A204.1 (cell line): ENCODE data around the gene MYCBPAP.

ENCODE experiments used
- FAIRE-seq: peaks from 2 replicates; lab custom pipeline; 2012; peaks lifted over from hg19 to GRCh38; lab: Jason Lieb, UNC

MYCBPAP gene

DNA sequence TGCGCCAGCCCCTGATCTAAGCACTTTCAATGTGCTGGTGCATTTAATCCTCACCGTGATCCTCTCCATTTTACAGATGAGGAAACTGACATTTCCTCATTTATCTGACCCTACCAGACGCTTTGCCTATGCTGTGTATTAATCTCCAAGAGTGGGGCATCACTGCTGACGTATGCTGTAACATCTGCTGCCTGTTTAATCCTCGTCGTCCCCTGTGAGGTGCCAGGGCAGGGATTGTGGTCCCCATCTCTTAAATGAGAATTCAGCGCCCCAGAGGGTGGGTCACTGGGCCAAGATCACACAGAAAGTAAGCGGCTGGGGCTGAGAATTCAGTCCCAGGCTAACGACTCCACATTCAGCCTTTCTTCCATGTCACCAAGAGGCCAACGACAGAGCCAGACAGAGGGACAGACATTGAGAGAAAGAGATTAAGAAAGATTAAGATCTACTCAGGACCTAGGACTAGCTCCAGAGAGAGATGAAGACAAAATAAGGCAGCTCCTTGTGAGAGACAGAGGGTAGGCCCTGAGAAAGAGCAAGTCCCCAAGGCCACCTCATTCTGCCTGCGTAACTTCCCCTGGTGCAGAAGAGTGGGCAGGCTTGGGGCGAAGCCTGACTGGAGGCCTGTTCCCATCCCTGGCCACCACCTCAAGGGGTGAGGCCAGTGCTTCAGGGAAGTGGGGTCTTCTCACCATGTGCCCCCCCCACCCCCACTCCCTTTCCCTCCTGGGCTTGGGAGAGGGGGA is 65.8 kb downstream of the MYCBPAP start:
- FAIRE-seq: no peak

DNA sequence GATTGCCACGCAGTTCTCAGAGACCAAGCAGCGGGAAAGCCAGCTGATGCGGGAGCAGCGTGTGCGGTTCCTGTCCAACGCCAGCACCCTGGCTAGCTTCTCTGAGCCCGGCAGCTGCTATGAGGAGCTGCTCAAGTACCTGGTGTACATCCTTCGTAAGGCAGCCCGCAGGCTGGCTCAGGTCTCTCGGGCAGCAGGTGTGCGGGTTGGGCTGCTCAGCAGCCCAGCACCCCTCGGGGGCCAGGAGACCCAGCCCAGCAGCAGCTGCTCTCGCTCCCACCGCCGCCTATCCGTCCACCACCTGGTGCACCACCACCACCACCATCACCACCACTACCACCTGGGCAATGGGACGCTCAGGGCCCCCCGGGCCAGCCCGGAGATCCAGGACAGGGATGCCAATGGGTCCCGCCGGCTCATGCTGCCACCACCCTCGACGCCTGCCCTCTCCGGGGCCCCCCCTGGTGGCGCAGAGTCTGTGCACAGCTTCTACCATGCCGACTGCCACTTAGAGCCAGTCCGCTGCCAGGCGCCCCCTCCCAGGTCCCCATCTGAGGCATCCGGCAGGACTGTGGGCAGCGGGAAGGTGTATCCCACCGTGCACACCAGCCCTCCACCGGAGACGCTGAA is 67.5 kb downstream of the MYCBPAP start:
- no peak for FAIRE-seq

DNA sequence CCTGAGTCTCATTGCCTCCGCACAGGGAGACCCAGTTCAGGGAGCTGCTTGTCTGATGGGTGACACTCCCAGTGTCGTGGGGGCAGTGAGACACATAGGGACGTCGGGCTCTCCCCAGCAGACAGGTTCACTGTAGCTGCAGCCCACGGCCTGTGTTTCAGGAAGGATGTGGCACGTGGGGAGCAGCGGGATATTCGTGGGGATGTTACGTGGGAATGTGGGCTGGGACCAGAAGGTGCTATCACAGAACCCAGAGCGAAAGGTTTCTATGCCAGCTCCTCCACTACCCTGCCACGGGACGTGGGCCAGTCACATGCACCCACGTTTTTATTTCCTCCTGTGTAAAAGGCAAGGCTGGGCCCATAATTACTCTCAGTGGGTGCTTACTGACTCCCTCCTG is 68.6 kb downstream of the MYCBPAP start:
- FAIRE-seq: no peak

DNA sequence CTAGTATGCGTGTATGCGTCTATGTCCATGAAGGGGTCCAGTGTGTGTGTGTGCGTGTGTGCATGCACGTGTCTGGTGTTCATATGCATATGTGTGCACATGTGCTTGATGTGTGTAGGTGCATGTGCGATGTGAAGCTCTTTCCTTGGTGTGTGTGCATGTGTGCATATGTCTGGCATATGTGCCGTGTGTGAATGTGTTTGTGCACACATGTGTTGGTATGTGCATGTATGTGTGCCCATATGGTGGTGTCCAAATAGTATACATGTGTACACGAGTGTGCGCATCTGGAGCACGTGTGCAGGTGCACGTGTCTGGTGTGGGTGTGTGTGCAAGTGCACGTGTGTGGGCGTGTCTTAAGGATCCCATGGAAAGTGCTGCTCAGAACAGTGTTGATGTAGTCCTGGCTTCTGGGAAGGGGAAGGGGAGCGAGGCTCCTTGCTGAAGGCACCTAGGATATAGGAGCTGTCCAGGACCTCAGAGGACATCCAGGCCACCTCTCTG is 69.3 kb downstream of the MYCBPAP start:
- no peak for FAIRE-seq

DNA sequence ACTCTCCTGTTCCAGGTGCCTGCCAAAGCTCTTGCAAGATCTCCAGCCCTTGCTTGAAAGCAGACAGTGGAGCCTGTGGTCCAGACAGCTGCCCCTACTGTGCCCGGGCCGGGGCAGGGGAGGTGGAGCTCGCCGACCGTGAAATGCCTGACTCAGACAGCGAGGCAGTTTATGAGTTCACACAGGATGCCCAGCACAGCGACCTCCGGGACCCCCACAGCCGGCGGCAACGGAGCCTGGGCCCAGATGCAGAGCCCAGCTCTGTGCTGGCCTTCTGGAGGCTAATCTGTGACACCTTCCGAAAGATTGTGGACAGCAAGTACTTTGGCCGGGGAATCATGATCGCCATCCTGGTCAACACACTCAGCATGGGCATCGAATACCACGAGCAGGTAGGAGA is 69.9 kb downstream of the MYCBPAP start:
- FAIRE-seq: no peak

DNA sequence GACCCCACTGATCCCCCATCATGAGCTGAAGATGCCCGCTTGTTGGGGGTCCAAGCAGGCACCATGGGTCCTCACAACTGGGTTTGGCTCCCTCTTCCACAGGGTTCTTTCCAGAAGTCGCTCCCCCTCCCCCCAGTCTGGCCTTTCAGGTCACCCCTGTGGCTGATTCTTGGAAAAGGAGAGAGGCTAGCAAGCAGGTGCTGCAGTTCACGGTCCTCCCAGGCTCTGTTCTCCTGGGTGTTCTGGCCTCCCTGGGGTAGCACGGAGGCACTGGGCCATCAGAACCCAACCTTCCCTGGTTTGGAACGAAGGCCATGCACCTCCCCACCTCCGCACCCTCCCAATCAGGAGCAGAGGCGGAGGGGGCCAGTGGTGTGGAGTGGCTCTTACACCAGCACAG is 71.2 kb downstream of the MYCBPAP start:
- no peak for FAIRE-seq

DNA sequence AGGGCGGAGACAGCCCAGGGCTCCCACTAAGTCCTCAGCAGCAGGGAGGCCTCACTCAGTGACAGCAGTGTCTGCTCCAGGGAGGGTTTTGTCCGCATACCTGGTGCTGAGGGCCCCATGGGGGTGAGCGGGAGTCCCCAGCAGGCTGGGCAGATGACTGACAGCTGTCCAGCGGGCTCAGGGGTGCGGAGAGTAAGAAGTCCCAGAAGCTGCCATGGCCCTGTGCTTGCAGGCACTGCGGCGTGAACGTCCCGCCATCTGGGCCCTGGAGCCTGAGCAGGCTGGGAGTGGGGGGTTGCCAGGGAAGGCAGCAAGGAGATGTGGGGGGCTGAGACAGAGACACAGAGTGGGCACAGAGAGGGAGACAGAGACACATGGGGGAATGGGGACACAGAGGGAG is 72.4 kb downstream of the MYCBPAP start:
- FAIRE-seq: no peak
